Activated CD8-positive, alpha-beta memory T cell treated with anti-CD3 and anti-CD28 coated beads for 1 hour (primary cell): Measurements from ENCODE around the gene HACD2.
"Not testable (repeated sequence)": the region's sequence is repeated elsewhere in the genome, so short reads cannot be mapped to it uniquely, and the experiment has no call there.

Experiments used
- DNase-seq, 2 donors: peaks; one replicate each; pipeline ENCODE4 v3.0.0-alpha.2; 2020; ENCODE audit warnings: low read depth in 1 of 2; ENCODE audit errors: extremely low read depth in 1 of 2

HACD2 gene

GRCh38 chr3:123487063-123487462, 97.8 kb downstream of the HACD2 start:
- DNase-seq: not testable (repeated sequence)

- no peak for DNase-seq
Observed at GRCh38 chr3:123486460-123486859, 98.4 kb downstream of the HACD2 start.

GRCh38 chr3:123485551-123485950, 99.3 kb downstream of the HACD2 start:
- DNase-seq: no peak

- no peak for DNase-seq
Observed at GRCh38 chr3:123483146-123483545, 101.7 kb downstream of the HACD2 start.

GRCh38 chr3:123481722-123482457, 103.0 kb downstream of the HACD2 start:
- DNase-seq: no peak

- no peak for DNase-seq
Observed at GRCh38 chr3:123481071-123481470, 103.8 kb downstream of the HACD2 start.

GRCh38 chr3:123480428-123480827, 104.4 kb downstream of the HACD2 start:
- DNase-seq: no peak

GRCh38 chr3:123479891-123480290, 105.0 kb downstream of the HACD2 start:
- DNase-seq: no peak

GRCh38 chr3:123478314-123478713, 106.5 kb downstream of the HACD2 start:
- DNase-seq: no peak

GRCh38 chr3:123476967-123477750, 107.7 kb downstream of the HACD2 start:
- DNase-seq: no peak

GRCh38 chr3:123475786-123476185, 109.1 kb downstream of the HACD2 start:
- no peak for DNase-seq

- DNase-seq: no peak
Observed at GRCh38 chr3:123471106-123471505, 113.7 kb downstream of the HACD2 start.

- DNase-seq: no peak
Observed at GRCh38 chr3:123469323-123469995, 115.4 kb downstream of the HACD2 start.

- DNase-seq: no peak
Observed at GRCh38 chr3:123467046-123467445, 117.8 kb downstream of the HACD2 start.

- DNase-seq: no peak
Observed at GRCh38 chr3:123464211-123464610, 120.6 kb downstream of the HACD2 start.

GRCh38 chr3:123459862-123460261, 125.0 kb downstream of the HACD2 start:
- DNase-seq: no peak

- DNase-seq: no peak
Observed at GRCh38 chr3:123458255-123458654, 126.6 kb downstream of the HACD2 start.

- DNase-seq: no peak
Observed at GRCh38 chr3:123457841-123458240, 127.0 kb downstream of the HACD2 start.

- no peak for DNase-seq
Observed at GRCh38 chr3:123453675-123454074, 131.2 kb downstream of the HACD2 start.

GRCh38 chr3:123451186-123451585, 133.7 kb downstream of the HACD2 start:
- DNase-seq: no peak

GRCh38 chr3:123449997-123450604, 134.8 kb downstream of the HACD2 start:
- no peak for DNase-seq
